Transverse colon (tissue), 4 donors: ENCODE data around the gene C16orf89. TPM values are rescaled to one million over a fixed set of nuclear protein-coding genes. Genes with fewer than 3 reads are reported as not detected.

ENCODE experiments used
- DNase-seq: peaks from one replicate; pipeline ENCODE4 v3.0.0-alpha.2; 2019
- H3K27ac ChIP-seq, 4 donors: fragments of 200-600 bp; sonication (generic); 2 replicates each; pipeline ENCODE4 v1.5.1; 2016 to 2018; ENCODE audit warnings: inconsistent platforms in 4 of 4
- H3K27me3 ChIP-seq: fragments of 200-600 bp; sonication (generic); 2 replicates; pipeline ENCODE4 v1.5.1; 2017; ENCODE audit warnings: inconsistent platforms
- H3K36me3 ChIP-seq, 4 donors: fragments of 200-600 bp; sonication (generic); 2 replicates each; pipeline ENCODE4 v1.5.1; 2017 to 2019; ENCODE audit warnings: inconsistent platforms in 4 of 4
- H3K4me1 ChIP-seq, 4 donors: fragments of 200-600 bp; sonication (generic); 2 replicates each; pipeline ENCODE4 v1.5.1; 2017 to 2020; ENCODE audit warnings: inconsistent platforms in 4 of 4
- H3K4me3 ChIP-seq, 4 donors: fragments of 200-600 bp; sonication (generic); 1 replicate in 1 of 4; 2 replicates in 3 of 4; pipeline versions ENCODE4 v1.5.1 to v1.6.1; 2017 to 2019; ENCODE audit warnings: inconsistent platforms in 4 of 4
- H3K9me3 ChIP-seq, 2 donors: fragments of 200-600 bp; sonication (generic); 2 replicates each; pipeline ENCODE4 v1.5.1; 2017 to 2019; ENCODE audit warnings: inconsistent platforms in 2 of 2
- EP300 ChIP-seq: sonication (generic); formaldehyde crosslinking; IDR thresholded peaks from one replicate; pipeline ENCODE4 v1.6.1; 2017; ENCODE audit warnings: antibody characterized with exemption, low read depth
- POLR2A ChIP-seq: fragments of 450-650 bp; IDR thresholded peaks from one replicate; pipeline ENCODE4 v1.6.1; 2016; ENCODE audit warnings: antibody characterized with exemption, mild to moderate bottlenecking, moderate library complexity
- POLR2AphosphoS5 ChIP-seq, 3 donors: sonication (generic); formaldehyde crosslinking; IDR thresholded peaks; one replicate each; pipeline ENCODE4 v1.6.1; 2016; ENCODE audit warnings: antibody characterized with exemption in 3 of 3
- WGBS, 2 donors: methylation state at CpG; one replicate each; pipeline ENCODE4 v1.1.5; 2018; ENCODE audit warnings: low coverage in 1 of 2; 5-methylcytosine and 5-hydroxymethylcytosine counted together
- in situ Hi-C, 4 donors: fragments of 200-750 bp; cut with MboI; loops; one replicate each; pipeline versions ENCODE4 v1.15.0 to v1.15.1; 2017; ENCODE audit warnings: low sequenced_read_pairs in 3 of 4, low pct_ligation_motif_present in 1 of 4, low pct_unique_long_range_greater_than_20kb in 1 of 4
- intact Hi-C: fragments of 100-400 bp; cut with DNase I; formaldehyde crosslinking; loops from one replicate; pipeline ENCODE4 v1.15.1; 2023; ENCODE audit warnings: low total_unique reads
- total RNA-seq, 4 donors: library from RNA; depleted of rRNA; stranded (reverse); fragments of >200 nt; gene quantifications; one replicate each; pipeline ENCODE4 v1.1.0, GENCODE V29; 2016
- TF ChIP-seq, protein P1 (sequence below), 5 experiments: fragments of 200-600 bp in 3 of 5; fragments of 450-650 bp in 2 of 5; sonication (generic) in 3 of 5; IDR thresholded peaks; 1 replicate in 2 of 5; 2 replicates in 3 of 5; pipeline ENCODE4 v1.5.1; 2016 to 2017; ENCODE audit warnings: antibody characterized with exemption in 5 of 5, inconsistent platforms in 3 of 5, mild to moderate bottlenecking in 2 of 5, moderate library complexity in 1 of 5

C16orf89 gene
- total RNA-seq, 4 donors from 2014 or later: 1.5 to 8.6 TPM; not detected in 2

DNA sequence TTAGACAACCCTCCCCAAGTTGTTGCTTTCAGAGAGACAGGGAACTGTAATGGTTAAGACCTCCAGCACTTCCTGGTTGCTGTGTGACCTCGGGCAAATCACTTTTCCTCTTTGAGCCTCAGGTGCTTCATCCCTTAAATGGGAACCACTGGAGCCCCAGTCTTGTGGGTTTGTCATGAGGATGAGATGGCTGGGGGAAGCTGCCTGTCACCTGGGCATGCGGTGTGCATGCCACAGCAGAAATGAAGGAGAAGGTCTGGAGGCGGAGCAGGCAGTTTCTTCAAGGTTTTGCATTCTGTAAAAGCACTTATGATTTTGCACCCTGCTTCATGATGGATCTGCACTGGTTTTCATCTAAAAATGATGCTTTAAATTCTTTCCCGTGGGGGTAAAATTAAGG, 54.1 kb downstream of the C16orf89 start:
- no peak overlapping the region for H3K27ac ChIP-seq
- in situ Hi-C loops (no loop called here), intact Hi-C loops (no loop called here)
- DNase-seq: no peak
- 17 to 65% methylated on average over 1 to 4 of the region's 4 CpGs for WGBS, 2 donors
- no peak overlapping the region for H3K4me3 ChIP-seq
- H3K4me1 ChIP-seq: no peaks in the 10 kb centered on the region
- no peaks in the 10 kb centered on the region for H3K9me3 ChIP-seq
- H3K36me3 ChIP-seq: no peaks in the 10 kb centered on the region
- no peaks in the 10 kb centered on the region for H3K27me3 ChIP-seq
- TF ChIP-seq POLR2AphosphoS5 (IDR thresholded peaks at IDR 0.05): no peak

DNA sequence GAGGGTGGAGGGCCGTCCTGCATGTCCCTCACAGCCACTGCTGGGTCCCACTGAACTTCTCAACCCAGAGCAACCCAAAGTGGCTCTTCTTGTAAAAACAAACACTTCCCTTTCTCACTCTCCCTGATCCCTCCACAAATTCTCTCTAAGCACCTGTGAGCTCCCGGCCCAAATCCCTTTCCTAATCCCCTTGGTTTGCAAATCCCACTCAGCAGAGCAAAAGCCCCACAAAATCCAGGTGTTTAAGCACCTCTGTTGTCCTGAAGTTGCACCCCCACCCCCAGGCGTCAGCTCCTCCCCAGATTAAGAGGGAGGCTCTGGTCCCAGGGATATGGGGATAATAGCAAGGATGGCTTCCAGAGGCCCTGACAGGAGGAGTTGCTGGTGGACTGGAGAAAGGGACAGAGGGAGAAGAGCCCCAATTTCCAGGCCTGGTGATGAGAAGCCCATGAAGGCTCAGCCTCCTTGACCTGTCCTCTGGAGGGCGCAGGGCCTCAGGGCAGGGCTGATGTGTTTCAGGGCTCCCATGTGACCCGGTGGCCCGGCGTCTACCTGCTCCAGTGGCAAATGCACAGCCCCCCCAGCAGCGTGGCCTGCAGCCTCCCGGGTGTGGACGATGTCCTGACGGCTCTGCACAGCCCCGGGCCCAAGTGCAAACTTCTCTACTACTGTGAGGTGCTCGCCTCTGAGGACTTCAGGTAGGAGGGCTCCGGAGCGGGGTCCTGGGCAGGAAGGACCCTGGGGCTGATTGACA, 55.0 kb downstream of the C16orf89 start:
- no peaks in the 10 kb centered on the region for H3K9me3 ChIP-seq
- no peak for TF ChIP-seq POLR2A
- no peaks in the 10 kb centered on the region for H3K27me3 ChIP-seq
- no peak overlapping the region for H3K4me3 ChIP-seq
- in situ Hi-C loops (no loop called here), intact Hi-C loops (no loop called here)
- H3K4me1 ChIP-seq: no peaks in the 10 kb centered on the region
- H3K36me3 ChIP-seq: no peaks in the 10 kb centered on the region
- no peak overlapping the region for H3K27ac ChIP-seq
- 37 to 72% methylated on average over 2 to 13 of the region's 15 CpGs for WGBS, 2 donors
- no peak for DNase-seq

DNA sequence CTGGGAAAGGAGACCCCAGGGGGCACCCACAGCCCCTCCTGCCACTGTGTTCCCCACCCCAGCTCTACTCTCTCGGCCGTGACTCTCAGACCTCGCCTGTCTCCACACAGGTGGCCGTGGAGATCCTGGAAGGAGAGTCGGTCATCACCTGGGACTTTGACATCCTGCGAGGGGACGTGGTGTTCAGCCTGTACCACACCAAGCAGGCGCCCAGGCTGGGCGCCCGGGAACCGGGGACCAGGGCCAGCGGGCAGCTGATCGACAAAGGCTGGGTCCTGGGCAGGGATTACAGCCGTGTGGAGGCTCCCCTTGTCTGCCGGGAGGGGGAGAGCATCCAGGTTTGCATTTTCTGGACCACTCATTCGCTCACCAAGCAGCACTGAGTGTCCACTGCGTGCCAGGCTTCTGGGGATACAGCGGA, 57.4 kb downstream of the C16orf89 start:
- Histone ChIP-seq H3K4me1 (no peaks in the 10 kb centered on the region), H3K27me3 (no peaks in the 10 kb centered on the region), H3K4me3 (no peak overlapping the region), H3K9me3 (no peaks in the 10 kb centered on the region), H3K36me3 (no peaks in the 10 kb centered on the region), H3K27ac (no peak overlapping the region)
- intact Hi-C loops (no loop called here), in situ Hi-C loops (no loop called here)
- TF ChIP-seq EP300: no peak
- TF ChIP-seq, protein P1, sequence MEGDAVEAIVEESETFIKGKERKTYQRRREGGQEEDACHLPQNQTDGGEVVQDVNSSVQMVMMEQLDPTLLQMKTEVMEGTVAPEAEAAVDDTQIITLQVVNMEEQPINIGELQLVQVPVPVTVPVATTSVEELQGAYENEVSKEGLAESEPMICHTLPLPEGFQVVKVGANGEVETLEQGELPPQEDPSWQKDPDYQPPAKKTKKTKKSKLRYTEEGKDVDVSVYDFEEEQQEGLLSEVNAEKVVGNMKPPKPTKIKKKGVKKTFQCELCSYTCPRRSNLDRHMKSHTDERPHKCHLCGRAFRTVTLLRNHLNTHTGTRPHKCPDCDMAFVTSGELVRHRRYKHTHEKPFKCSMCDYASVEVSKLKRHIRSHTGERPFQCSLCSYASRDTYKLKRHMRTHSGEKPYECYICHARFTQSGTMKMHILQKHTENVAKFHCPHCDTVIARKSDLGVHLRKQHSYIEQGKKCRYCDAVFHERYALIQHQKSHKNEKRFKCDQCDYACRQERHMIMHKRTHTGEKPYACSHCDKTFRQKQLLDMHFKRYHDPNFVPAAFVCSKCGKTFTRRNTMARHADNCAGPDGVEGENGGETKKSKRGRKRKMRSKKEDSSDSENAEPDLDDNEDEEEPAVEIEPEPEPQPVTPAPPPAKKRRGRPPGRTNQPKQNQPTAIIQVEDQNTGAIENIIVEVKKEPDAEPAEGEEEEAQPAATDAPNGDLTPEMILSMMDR (IDR thresholded peaks at IDR 0.05): no peak
- no peak for TF ChIP-seq POLR2A
- no peak for TF ChIP-seq POLR2AphosphoS5 (IDR thresholded peaks at IDR 0.05)
- WGBS, 2 donors: 86% methylated on average over 18 of the region's 18 CpGs; no CpG with 5 or more reads in 1 of the 2 donors
- no peak for DNase-seq

DNA sequence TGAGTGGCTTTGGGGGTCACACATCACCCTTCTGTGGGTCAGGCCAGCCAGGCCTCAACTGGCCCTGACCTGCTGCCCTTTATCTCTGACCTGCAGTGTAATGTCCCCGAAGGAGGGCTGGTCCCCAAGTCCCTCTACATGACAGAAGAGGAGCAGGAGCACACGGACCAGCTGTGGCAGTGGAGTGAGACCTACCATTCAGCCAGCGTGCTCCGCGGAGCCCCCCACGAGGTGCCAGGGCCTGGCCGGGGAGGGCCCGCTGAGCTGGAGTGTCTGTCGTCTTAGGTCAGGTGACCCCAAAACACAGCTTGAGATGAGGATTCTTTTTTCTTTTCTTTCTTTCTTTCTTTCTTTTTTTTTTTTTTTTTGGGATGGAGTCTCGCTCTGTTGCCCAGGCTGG, 58.5 kb downstream of the C16orf89 start:
- H3K36me3 ChIP-seq: no peaks in the 10 kb centered on the region
- no peaks in the 10 kb centered on the region for H3K27me3 ChIP-seq
- 96% methylated on average over 10 of the region's 10 CpGs; no CpG with 5 or more reads in 1 of the 2 donors for WGBS, 2 donors
- H3K4me3 ChIP-seq: no peak overlapping the region
- no peaks in the 10 kb centered on the region for H3K4me1 ChIP-seq
- no peak for DNase-seq
- no peaks in the 10 kb centered on the region for H3K9me3 ChIP-seq
- intact Hi-C loops (no loop called here), in situ Hi-C loops (no loop called here)
- H3K27ac ChIP-seq: no peak overlapping the region
- TF ChIP-seq, protein P1 (IDR thresholded peaks at IDR 0.05): no peak
- TF ChIP-seq POLR2AphosphoS5 (IDR thresholded peaks at IDR 0.05): no peak

DNA sequence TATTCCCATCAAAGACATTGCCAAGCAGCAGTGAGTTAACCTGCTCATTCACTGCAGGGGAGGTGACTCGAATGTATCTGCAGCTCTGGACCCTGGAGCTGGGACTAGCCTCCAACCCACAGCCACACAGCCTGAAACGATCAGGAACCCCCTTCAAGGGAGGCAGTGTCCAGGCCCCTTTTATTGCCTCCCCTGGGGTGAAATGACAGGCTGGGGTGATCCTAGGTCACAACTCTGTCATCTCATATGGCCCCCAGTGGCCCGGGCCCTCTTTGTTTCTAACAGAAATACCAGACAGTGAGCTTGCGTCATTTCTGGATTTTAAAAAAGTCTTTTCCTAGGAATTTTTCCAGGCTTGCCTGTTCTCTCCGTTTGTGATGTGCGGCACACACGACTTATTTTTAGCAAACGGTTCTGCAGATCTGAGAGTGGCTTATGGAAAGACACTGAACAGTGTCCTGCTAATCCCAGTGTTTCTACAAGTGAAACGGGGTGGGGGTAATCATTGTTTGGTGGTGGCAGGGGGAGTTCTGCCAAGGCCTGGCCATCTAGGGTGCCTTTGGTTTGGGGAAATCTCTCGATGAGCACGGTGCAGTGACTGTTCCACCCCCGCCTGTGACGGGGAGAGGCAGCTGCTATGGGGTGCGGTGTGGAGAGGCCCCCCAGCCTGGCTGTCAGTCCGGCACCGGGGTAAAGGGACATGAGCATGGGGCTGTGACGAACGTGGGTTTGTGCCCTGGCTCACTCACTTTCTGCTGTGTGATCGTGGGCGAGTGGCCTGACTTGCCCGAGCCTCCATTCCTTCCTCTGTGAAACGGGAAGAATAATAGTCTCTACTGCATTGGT, 59.2 kb downstream of the C16orf89 start:
- no peak for TF ChIP-seq POLR2A
- TF ChIP-seq POLR2AphosphoS5 (IDR thresholded peaks at IDR 0.05): no peak
- TF ChIP-seq, protein P1 (IDR thresholded peaks at IDR 0.05): no peak
- no peak for TF ChIP-seq EP300
- intact Hi-C loops: no loop called here
- no peak for DNase-seq
- no peaks in the 10 kb centered on the region for H3K36me3 ChIP-seq
- in situ Hi-C loops: no loop called here
- no peak overlapping the region for H3K4me3 ChIP-seq
- no peak overlapping the region for H3K27ac ChIP-seq
- WGBS, 2 donors: 82 to 93% methylated on average over 3 to 22 of the region's 22 CpGs
- no peaks in the 10 kb centered on the region for H3K9me3 ChIP-seq
- H3K27me3 ChIP-seq: no peaks in the 10 kb centered on the region
- H3K4me1 ChIP-seq: no peaks in the 10 kb centered on the region
